Hepatic stellate cell (primary cell): ENCODE results near the gene KIF4B.

Experiments
- DNase-seq: peaks from one replicate; pipeline ENCODE4 v3.0.0; 2011; ENCODE audit warnings: low spot score

KIF4B gene

DNA sequence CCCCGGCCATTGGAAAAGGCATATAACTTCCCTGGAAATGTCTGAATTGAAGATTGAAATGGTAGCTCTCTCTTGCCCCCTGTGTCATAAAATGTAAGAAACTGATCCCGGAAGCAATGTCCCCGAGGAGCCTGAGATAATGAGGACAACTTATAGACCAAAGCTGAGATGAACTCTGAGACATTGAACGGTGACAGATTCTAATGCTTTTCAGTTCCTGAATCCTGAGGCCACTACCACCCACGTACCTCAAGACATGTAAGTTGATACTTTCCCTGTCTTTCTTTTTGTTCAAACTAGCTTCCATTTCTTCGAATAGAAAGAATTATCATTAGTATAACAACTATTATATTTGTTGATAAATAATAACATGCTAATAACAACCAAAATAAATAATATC is 51.0 kb downstream of the KIF4B start:
- DNase-seq = no peak

DNA sequence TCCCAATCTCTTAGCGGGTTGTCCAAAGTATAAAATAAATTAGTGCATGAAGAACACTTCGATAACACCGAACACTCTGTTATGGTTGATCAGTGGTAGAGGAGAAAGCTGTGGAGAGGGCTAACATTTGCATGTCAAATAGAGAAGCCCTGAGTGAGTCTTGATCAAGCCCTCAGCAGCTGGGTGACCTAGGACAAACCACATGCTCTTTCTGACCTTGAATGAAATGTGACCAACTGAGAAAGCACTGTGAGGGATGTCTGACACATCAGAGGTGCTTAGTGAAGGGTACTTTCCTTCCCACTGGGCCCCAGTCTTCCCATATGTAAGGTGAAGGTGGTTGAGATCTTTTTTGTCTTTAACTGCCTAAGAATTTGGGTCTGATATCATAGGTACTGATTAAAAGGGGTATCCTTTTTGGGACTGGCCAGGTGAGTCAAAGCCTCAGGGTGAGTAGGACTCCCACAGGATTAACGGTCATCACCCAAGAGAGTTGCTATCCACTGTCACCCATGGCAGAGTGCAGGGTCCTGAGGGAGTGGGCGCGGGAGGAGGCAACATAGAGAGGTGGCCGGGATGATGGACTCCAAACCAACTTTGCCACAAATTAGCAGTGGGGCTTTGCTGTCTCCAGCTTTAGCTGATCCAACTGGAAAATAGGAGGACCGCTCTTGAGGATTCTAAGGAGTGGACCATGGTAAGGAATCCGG is 53.5 kb downstream of the KIF4B start:
- DNase-seq = no peak
